22Rv1 (cell line): ENCODE measurements around the gene YIPF3.

Experiments
- CTCF ChIP-seq: fragments of 450-650 bp; IDR thresholded peaks from 2 replicates; pipeline ENCODE4 v1.5.1; 2017; ENCODE audit warnings: mild to moderate bottlenecking
- ZFX ChIP-seq: fragments of 450-650 bp; IDR thresholded peaks from 2 replicates; pipeline ENCODE4 v1.6.1; 2017; ENCODE audit warnings: antibody characterized with exemption, borderline replicate concordance

- TF ChIP-seq CTCF (no peak), ZFX (no peak)
Measured at GRCh38 chr6:43495409-43495941, 21.3 kb downstream of the YIPF3 start.
